MM.1S (cell line): ENCODE data around the gene SAMHD1.

ENCODE experiments used
- EZH2phosphoT487 ChIP-seq: fragments of 300-600 bp; sonication (generic); IDR thresholded peaks from 2 replicates; pipeline ENCODE4 v1.6.1; 2018; ENCODE audit warnings: antibody characterized with exemption, low read length
- TF ChIP-seq, protein P1 (sequence below): fragments of 300-600 bp; sonication (generic); IDR thresholded peaks from 2 replicates; pipeline ENCODE4 v1.5.1; 2016; ENCODE audit warnings: antibody characterized with exemption, low read length, mixed read lengths

DNA sequence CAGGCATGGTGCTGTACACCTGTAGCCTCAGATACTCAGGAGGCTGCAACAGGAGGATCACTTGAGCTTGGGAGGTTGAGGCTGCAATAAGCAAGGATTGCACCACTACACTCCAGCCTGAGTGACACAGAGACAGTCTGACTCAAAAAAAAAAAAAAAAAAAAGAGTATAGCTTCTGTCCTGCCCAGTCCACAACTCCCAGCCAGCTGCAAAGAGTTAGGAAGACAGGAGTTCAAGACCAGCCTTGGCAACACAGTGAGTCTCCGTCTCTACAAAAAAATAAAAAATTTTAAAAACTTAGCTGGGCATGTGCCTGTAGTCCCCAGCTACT lies 103.8 kb downstream of the SAMHD1 start:
- TF ChIP-seq, protein P1, sequence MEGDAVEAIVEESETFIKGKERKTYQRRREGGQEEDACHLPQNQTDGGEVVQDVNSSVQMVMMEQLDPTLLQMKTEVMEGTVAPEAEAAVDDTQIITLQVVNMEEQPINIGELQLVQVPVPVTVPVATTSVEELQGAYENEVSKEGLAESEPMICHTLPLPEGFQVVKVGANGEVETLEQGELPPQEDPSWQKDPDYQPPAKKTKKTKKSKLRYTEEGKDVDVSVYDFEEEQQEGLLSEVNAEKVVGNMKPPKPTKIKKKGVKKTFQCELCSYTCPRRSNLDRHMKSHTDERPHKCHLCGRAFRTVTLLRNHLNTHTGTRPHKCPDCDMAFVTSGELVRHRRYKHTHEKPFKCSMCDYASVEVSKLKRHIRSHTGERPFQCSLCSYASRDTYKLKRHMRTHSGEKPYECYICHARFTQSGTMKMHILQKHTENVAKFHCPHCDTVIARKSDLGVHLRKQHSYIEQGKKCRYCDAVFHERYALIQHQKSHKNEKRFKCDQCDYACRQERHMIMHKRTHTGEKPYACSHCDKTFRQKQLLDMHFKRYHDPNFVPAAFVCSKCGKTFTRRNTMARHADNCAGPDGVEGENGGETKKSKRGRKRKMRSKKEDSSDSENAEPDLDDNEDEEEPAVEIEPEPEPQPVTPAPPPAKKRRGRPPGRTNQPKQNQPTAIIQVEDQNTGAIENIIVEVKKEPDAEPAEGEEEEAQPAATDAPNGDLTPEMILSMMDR = no peak
- TF ChIP-seq EZH2phosphoT487 = no peak
